Gastroesophageal sphincter (tissue), 4 donors: ENCODE data around the gene ENPEP. TPM values are rescaled to one million over a fixed set of nuclear protein-coding genes. Genes with fewer than 3 reads are reported as not detected.

Experiments used
- ATAC-seq: fragments of 150-250 bp; one replicate; pipeline ENCODE4 v1.9.1; 2016; ENCODE audit warnings: mild to moderate bottlenecking, moderate library complexity
- H3K27ac ChIP-seq, 4 donors: fragments of 200-600 bp; sonication (generic) in 3 of 4; 1 replicate in 3 of 4; 2 replicates in 1 of 4; pipeline ENCODE4 v1.5.1; 2016 to 2019
- H3K27me3 ChIP-seq: fragments of 200-600 bp; sonication (generic); one replicate; pipeline ENCODE4 v1.5.1; 2019
- H3K36me3 ChIP-seq, 2 donors: fragments of 200-600 bp; sonication (generic); one replicate each; pipeline ENCODE4 v1.5.1; 2019; ENCODE audit warnings: control low read depth in 1 of 2
- H3K4me1 ChIP-seq, 3 donors: fragments of 200-600 bp; sonication (generic); 1 replicate in 2 of 3; 2 replicates in 1 of 3; pipeline ENCODE4 v1.5.1; 2016 to 2019; ENCODE audit warnings: control low read depth in 2 of 3
- H3K4me3 ChIP-seq, 2 donors: fragments of 200-600 bp; sonication (generic); one replicate each; pipeline ENCODE4 v1.5.1; 2019; ENCODE audit warnings: mild to moderate bottlenecking in 1 of 2, moderate library complexity in 1 of 2
- H3K9me3 ChIP-seq, 3 donors: fragments of 200-600 bp; sonication (generic); one replicate each; pipeline ENCODE4 v1.5.1; 2017 to 2019; ENCODE audit warnings: control low read depth in 2 of 3
- EP300 ChIP-seq: sonication (generic); formaldehyde crosslinking; IDR thresholded peaks from one replicate; pipeline ENCODE4 v1.6.1; 2017; ENCODE audit warnings: antibody characterized with exemption, mild to moderate bottlenecking
- POLR2A ChIP-seq, 2 donors: fragments of 450-650 bp; IDR thresholded peaks; one replicate each; pipeline ENCODE4 v1.6.1; 2017; ENCODE audit warnings: antibody characterized with exemption in 2 of 2, mild to moderate bottlenecking in 2 of 2, moderate library complexity in 1 of 2
- POLR2AphosphoS5 ChIP-seq: sonication (generic); formaldehyde crosslinking; IDR thresholded peaks from one replicate; pipeline ENCODE4 v1.6.1; 2017; ENCODE audit warnings: antibody characterized with exemption
- WGBS, 2 donors: methylation state at CpG; one replicate each; pipeline ENCODE4 v1.1.5; 2018; ENCODE audit warnings: low coverage in 1 of 2; 5-methylcytosine and 5-hydroxymethylcytosine counted together
- total RNA-seq, 4 donors: library from RNA; depleted of rRNA; stranded (reverse); fragments of >200 nt; gene quantifications; one replicate each; pipeline ENCODE4 v1.1.0, GENCODE V29; 2016
- TF ChIP-seq, protein P1 (sequence below), 4 experiments: fragments of 200-600 bp in 2 of 4; fragments of 450-650 bp in 2 of 4; sonication (generic) in 1 of 4; IDR thresholded peaks; one replicate each; pipeline ENCODE4 v1.5.1; 2017 to 2019; ENCODE audit warnings: antibody characterized with exemption in 4 of 4, mild to moderate bottlenecking in 2 of 4, moderate library complexity in 2 of 4

Gene ENPEP
- total RNA-seq, 4 donors from 2014 or later, result 2.9 to 7.0 (median 6.3) TPM

DNA sequence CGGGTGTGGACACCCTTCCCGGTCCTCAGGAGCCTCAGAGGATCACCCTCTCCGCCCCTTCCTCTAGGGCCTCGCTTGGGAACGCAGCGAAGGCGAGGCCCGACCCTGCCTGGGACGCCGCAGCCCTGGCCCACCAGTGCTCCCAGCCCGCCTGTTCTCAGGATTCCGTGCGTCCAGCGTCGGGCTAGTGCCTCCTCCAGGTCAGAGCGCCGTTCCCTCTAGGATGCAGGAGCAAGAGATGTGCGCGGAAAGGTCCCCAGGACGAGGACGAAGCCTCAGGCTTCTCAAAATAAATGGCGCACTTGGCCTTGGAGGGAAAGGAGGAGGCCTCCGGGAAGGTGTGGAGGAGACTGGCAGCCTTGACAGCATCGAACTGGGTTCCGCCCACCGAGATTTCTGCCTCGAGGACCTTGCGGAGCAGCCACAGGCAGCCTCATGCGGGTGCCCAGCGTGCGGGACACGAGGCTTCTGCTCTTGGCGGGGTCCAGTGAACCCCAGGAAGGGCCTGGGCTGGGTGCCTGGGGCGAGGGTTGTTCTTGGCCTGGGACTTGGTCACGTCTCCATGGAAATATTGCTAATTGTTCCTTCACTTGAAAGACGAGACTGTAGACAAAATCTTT is 111.8 kb downstream of the ENPEP start:
- 92 to 100% methylated on average over 4 to 8 of the region's 36 CpGs for WGBS, 2 donors
- peaks cover 0 to 5% (median 0%) of the 10 kb centered on the region in 3 donors for H3K4me1 ChIP-seq
- H3K4me3 ChIP-seq, result no peak overlapping the region
- TF ChIP-seq POLR2AphosphoS5 (no peak), EP300 (no peak)
- TF ChIP-seq, protein P1, sequence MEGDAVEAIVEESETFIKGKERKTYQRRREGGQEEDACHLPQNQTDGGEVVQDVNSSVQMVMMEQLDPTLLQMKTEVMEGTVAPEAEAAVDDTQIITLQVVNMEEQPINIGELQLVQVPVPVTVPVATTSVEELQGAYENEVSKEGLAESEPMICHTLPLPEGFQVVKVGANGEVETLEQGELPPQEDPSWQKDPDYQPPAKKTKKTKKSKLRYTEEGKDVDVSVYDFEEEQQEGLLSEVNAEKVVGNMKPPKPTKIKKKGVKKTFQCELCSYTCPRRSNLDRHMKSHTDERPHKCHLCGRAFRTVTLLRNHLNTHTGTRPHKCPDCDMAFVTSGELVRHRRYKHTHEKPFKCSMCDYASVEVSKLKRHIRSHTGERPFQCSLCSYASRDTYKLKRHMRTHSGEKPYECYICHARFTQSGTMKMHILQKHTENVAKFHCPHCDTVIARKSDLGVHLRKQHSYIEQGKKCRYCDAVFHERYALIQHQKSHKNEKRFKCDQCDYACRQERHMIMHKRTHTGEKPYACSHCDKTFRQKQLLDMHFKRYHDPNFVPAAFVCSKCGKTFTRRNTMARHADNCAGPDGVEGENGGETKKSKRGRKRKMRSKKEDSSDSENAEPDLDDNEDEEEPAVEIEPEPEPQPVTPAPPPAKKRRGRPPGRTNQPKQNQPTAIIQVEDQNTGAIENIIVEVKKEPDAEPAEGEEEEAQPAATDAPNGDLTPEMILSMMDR (IDR thresholded peaks at IDR 0.05), result no peak
- no peaks in the 10 kb centered on the region for H3K36me3 ChIP-seq
- no peaks in the 10 kb centered on the region for H3K9me3 ChIP-seq
- no peak overlapping the region for H3K27ac ChIP-seq
- H3K27me3 ChIP-seq, result no peaks in the 10 kb centered on the region
- ATAC-seq, result no peak

DNA sequence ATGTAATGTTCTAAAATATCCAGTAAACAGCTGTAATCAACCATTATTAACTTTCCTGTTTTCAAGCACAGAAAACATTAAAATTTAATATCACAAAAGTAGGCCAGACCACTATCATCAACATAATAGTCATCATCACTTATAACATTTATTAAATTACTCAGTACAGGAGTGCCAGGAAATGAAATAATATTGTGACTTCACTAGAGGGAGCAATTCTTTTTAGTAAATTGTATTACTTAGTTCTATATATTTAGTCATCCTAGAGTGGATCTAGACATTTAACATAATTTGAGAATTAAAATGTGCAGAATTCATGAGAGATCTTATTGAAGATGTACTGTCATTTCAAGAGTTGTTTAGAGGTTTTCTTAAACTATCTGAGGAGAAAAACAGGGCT is 113.3 kb downstream of the ENPEP start:
- ATAC-seq, result no peak
- H3K4me1 ChIP-seq, result peaks cover 0 to 5% (median 0%) of the 10 kb centered on the region in 3 donors
- TF ChIP-seq EP300, result no peak
- TF ChIP-seq, protein P1 (IDR thresholded peaks at IDR 0.05), result peak in 1 of 4 experiments; percentile 16
- H3K36me3 ChIP-seq, result no peaks in the 10 kb centered on the region
- no peaks in the 10 kb centered on the region for H3K9me3 ChIP-seq
- no peaks in the 10 kb centered on the region for H3K27me3 ChIP-seq
- H3K4me3 ChIP-seq, result no peak overlapping the region
- H3K27ac ChIP-seq, result no peak overlapping the region

DNA sequence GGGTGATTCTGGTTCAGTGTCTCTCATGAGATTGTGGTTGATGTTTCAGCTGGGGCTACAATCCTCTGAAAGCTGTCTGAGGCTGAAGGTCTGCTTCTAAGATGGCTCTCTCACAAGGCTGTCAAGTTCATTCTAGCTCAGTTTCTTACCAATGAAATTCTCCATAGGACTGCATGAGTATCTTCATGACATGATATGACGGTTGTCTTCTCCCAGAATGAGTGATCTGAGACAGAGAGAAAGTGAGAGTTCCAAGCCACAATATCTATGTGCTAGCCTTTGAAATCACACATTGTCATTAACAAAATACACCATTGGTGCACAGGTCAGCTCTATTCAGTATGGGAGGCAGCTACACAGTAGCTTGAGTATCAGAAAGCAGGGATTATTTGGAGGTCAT is 119.6 kb downstream of the ENPEP start:
- no peaks in the 10 kb centered on the region for H3K36me3 ChIP-seq
- ATAC-seq, result no peak
- H3K27ac ChIP-seq, result no peak overlapping the region
- H3K9me3 ChIP-seq, result peaks cover 0 to 23% (median 0%) of the 10 kb centered on the region in 3 donors
- TF ChIP-seq, protein P1 (IDR thresholded peaks at IDR 0.05), result no peak
- no peak for TF ChIP-seq EP300
- H3K27me3 ChIP-seq, result peaks cover 11% of the 10 kb centered on the region
- H3K4me3 ChIP-seq, result no peak overlapping the region
- H3K4me1 ChIP-seq, result no peaks in the 10 kb centered on the region
- WGBS, 2 donors, result 67 to 93% methylated on average over 1 of the region's 1 CpG

DNA sequence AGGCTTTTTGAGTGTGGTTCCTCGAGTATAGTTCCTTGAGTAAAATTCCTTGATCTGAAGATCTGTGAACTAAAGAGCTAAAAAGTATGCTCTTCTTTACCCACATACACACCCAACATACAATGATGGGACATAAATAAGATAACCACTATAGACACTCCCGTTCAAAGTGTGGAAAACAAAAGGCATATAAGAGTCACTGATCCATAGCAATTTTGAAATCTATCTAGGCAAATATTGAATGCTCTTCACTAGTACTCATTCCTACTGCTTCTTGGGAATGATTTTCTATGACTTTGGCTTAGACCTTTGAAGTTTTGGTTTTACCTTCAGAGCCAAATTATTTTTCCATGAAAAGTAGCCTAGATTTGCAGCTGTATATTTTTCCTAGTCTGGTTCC is 120.5 kb downstream of the ENPEP start:
- 85 to 100% methylated on average over 1 to 2 of the region's 2 CpGs for WGBS, 2 donors
- no peak overlapping the region for H3K4me3 ChIP-seq
- no peak overlapping the region for H3K27ac ChIP-seq
- peaks cover 15% of the 10 kb centered on the region for H3K27me3 ChIP-seq
- ATAC-seq, result no peak
- H3K36me3 ChIP-seq, result no peaks in the 10 kb centered on the region
- peaks cover 0 to 23% (median 0%) of the 10 kb centered on the region in 3 donors for H3K9me3 ChIP-seq
- H3K4me1 ChIP-seq, result no peaks in the 10 kb centered on the region
- TF ChIP-seq EP300 (no peak), POLR2AphosphoS5 (no peak), POLR2A (IDR thresholded peaks at IDR 0.05) (no peak)
- TF ChIP-seq, protein P1 (IDR thresholded peaks at IDR 0.05), result no peak

DNA sequence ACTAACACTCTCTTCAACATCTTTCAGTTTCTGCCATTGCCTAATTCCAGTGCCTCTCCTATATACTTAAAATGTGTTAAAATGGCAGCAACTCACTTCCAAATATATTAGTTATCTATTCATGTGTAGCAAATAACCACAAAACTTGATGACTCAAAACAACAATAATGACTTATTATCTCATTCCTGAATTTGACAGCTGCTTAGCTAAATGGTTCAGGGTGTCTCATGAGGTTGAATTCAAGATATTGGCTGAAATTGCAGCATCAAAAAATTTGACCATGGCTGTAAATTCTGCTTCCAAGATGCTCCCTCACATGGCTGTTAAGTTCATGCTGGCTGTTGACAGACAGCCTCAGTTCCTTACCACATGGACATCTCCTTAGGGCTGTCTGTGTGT is 121.6 kb downstream of the ENPEP start:
- Histone ChIP-seq H3K36me3 (no peaks in the 10 kb centered on the region), H3K27me3 (peaks cover 15% of the 10 kb centered on the region), H3K27ac (no peak overlapping the region), H3K9me3 (peaks cover 0 to 23% (median 0%) of the 10 kb centered on the region in 3 donors), H3K4me3 (no peak overlapping the region), H3K4me1 (no peaks in the 10 kb centered on the region)
- no peak for ATAC-seq
- TF ChIP-seq EP300 (no peak), POLR2A (IDR thresholded peaks at IDR 0.05) (no peak), POLR2AphosphoS5 (no peak)
- TF ChIP-seq, protein P1 (IDR thresholded peaks at IDR 0.05), result no peak
